ENCODE measurements around the gene SUFU. TPM values are rescaled to one million over a fixed set of nuclear protein-coding genes. Genes with fewer than 3 reads are reported as not detected.

SUFU gene
- total and polyA plus RNA-seq, 2 of the 13 experiments (the other 11 are each of a cell fraction or from before 2014, with no cell fraction given) = 2.9 to 5.5 TPM

- peak; percentile 52; the same call in 1 of the 2 replicates for TF ChIP-seq ELF1 (CRISPR knock-in tag; IDR thresholded peaks at IDR 0.05)
- TF ChIP-seq ZNF660 (CRISPR knock-in tag; IDR thresholded peaks at IDR 0.05; ENCODE audit: borderline replicate concordance, low read depth) = no peak
- peak; percentile 83; the same call in 1 of the 2 replicates for TF ChIP-seq BRD4 (CRISPR knock-in tag; IDR thresholded peaks at IDR 0.05)
- peak; percentile 91 for TF ChIP-seq MTA1 (CRISPR knock-in tag; IDR thresholded peaks at IDR 0.05; ENCODE audit: borderline replicate concordance)
- 0 out of 2 replicates have a peak, but pooled peaks have one; percentile 35 for TF ChIP-seq ZNF24 (IDR thresholded peaks at IDR 0.05)
- peak; percentile 51; the same call in 1 of the 2 replicates for TF ChIP-seq FOXJ3 (CRISPR knock-in tag; IDR thresholded peaks at IDR 0.05; ENCODE audit: borderline replicate concordance)
- no peak for TF ChIP-seq MATR3 (CRISPR knock-in tag; IDR thresholded peaks at IDR 0.05)
- no peak for TF ChIP-seq SMAD1 (CRISPR knock-in tag; IDR thresholded peaks at IDR 0.05; ENCODE audit: borderline replicate concordance, low read depth)
- TF ChIP-seq SP5 (CRISPR knock-in tag; IDR thresholded peaks at IDR 0.05; ENCODE audit: borderline replicate concordance, low read depth) = 0 out of 2 replicates have a peak, but pooled peaks have one; percentile 36
- no peak for TF ChIP-seq PBX3 (CRISPR knock-in tag; IDR thresholded peaks at IDR 0.05; ENCODE audit: borderline replicate concordance)
- no peak for TF ChIP-seq ZMAT3 (CRISPR knock-in tag; conservative IDR thresholded peaks at IDR 0.05)
- no peak for TF ChIP-seq NPAS2 (CRISPR knock-in tag; IDR thresholded peaks at IDR 0.05; ENCODE audit: borderline replicate concordance)
- peak; percentile 74; the same call in 1 of the 2 replicates for TF ChIP-seq MYC (CRISPR knock-in tag; IDR thresholded peaks at IDR 0.05; ENCODE audit: borderline replicate concordance)
- no peak for TF ChIP-seq ZNF260 (CRISPR knock-in tag; IDR thresholded peaks at IDR 0.05; ENCODE audit: borderline replicate concordance, low read depth)
- peak; percentile 29; the same call in 1 of the 2 replicates for TF ChIP-seq ZNF652 (CRISPR knock-in tag; IDR thresholded peaks at IDR 0.05; ENCODE audit: borderline replicate concordance, low read depth)
- no peak for TF ChIP-seq ZSCAN20 (CRISPR knock-in tag; IDR thresholded peaks at IDR 0.05; ENCODE audit: borderline replicate concordance)
- TF ChIP-seq RELA (CRISPR knock-in tag; IDR thresholded peaks at IDR 0.05) = no peak
- TF ChIP-seq DZIP1 (CRISPR knock-in tag; IDR thresholded peaks at IDR 0.05) = no peak
- TF ChIP-seq MXD1 (CRISPR knock-in tag; IDR thresholded peaks at IDR 0.05) = no peak
- no peak for TF ChIP-seq ZNF512 (CRISPR knock-in tag; IDR thresholded peaks at IDR 0.05)
- peak; percentile 42; the same call in 1 of the 2 replicates for TF ChIP-seq HOXA5 (CRISPR knock-in tag; IDR thresholded peaks at IDR 0.05)
- no peak for TF ChIP-seq ZNF101 (CRISPR knock-in tag; IDR thresholded peaks at IDR 0.05; ENCODE audit: borderline replicate concordance, low read depth)
These were observed 93.6 kb downstream of the SUFU start (continued) for GRCh38 chr10:102597131-102597991.

Measured in HepG2 (cell line).